ENCODE data around the gene ZNHIT3.

The ZNHIT3 gene

DNA sequence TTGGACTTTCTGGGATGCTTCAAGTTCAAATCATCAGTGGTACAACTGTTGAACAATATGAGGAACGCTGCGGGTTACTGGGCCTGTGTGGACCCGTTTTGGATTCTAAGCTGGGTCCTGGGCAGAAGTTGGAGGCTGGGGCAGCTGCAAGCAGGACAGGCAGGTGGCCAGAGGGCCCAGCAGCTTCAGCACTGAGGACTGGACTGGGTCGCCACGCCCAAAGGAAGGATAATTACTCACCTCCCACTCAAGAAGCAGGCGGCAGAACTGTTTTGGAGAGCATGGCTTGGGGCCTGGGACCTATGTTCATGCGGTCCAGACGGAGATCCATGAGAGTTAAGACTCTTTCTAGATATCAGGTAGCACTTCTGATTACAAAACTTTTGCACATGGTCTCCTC lies 1.5 kb upstream of the ZNHIT3 start:
- Histone ChIP-seq H3K9me3 (ENCODE audit: control insufficient read depth, low read length) (no peaks in the 10 kb centered on the region), H3K4me3 (ENCODE audit: extremely low read depth, insufficient read depth, low read length, poor library complexity, severe bottlenecking) (no peak overlapping the region), H3K36me3 (ENCODE audit: control insufficient read depth, insufficient read depth, low read length) (peaks cover 14% of the 10 kb centered on the region), H3K27ac (ENCODE audit: low read depth, low read length, severe bottlenecking) (no peak overlapping the region), H3K4me1 (ENCODE audit: control insufficient read depth, insufficient read depth, low read length, poor library complexity, severe bottlenecking) (no peaks in the 10 kb centered on the region)
- 87 to 96% methylated on average over 6 to 8 of the region's 8 CpGs for WGBS, 2 experiments (ENCODE audit: insufficient coverage in 2 of 2)

DNA sequence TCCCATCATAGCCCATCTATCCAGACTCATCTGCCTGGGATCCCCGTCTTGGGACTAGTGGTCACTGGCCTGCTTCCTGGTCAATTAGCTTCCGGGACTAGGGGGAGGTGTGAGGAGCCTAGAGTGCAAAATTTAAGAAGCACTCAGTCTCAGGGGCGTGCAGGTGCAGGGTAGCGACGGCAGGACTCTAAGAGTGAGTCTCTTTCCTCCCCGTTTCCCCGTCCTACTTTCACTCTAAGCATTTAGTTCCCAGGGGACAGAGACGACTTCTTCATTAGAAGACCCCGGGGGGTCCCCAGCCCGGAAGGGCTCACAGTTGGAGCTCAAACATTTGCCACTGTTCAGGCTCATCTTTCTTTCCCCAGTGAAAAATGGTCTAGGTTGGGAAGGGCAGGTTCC lies 677 bp upstream of the ZNHIT3 start:
- Histone ChIP-seq H3K4me3 (ENCODE audit: extremely low read depth, insufficient read depth, low read length, poor library complexity, severe bottlenecking) (peak overlapping the region; percentile 80), H3K27ac (ENCODE audit: low read depth, low read length, severe bottlenecking) (no peak overlapping the region), H3K4me1 (ENCODE audit: control insufficient read depth, insufficient read depth, low read length, poor library complexity, severe bottlenecking) (no peaks in the 10 kb centered on the region), H3K9me3 (ENCODE audit: control insufficient read depth, low read length) (no peaks in the 10 kb centered on the region), H3K36me3 (ENCODE audit: control insufficient read depth, insufficient read depth, low read length) (peaks cover 18% of the 10 kb centered on the region)
- WGBS, 2 experiments (ENCODE audit: insufficient coverage in 2 of 2) = 18 to 32% methylated on average over 7 to 8 of the region's 10 CpGs

DNA sequence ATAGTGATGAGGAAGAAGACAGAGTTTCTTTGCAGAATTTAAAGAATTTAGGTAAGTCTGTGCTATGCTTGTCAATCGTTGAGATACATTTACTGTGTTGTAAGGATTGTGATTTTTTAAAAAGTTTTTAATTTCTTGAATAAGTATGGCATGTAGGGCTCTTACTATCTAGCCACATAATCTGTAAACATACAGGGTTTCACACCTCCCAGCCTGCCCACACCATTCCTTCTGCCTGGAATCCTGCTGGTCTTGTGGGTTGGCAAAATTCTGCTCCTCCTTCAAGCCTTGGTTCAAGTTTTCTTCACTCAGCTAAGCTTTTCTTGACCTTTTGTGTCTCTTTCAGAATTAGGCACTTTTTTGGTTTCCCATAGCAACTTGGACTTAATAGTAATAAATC lies 7.5 kb downstream of the ZNHIT3 start:
- 100% methylated on average over 1 of the region's 1 CpG; no CpG with 5 or more reads in 1 of the 2 experiments for WGBS, 2 experiments (ENCODE audit: insufficient coverage in 2 of 2)
- peaks cover 9% of the 10 kb centered on the region for H3K4me1 ChIP-seq (ENCODE audit: control insufficient read depth, insufficient read depth, low read length, poor library complexity, severe bottlenecking)
- no peak overlapping the region for H3K27ac ChIP-seq (ENCODE audit: low read depth, low read length, severe bottlenecking)
- H3K36me3 ChIP-seq (ENCODE audit: control insufficient read depth, insufficient read depth, low read length) = peaks cover 91% of the 10 kb centered on the region
- no peaks in the 10 kb centered on the region for H3K9me3 ChIP-seq (ENCODE audit: control insufficient read depth, low read length)
- no peak overlapping the region for H3K4me3 ChIP-seq (ENCODE audit: extremely low read depth, insufficient read depth, low read length, poor library complexity, severe bottlenecking)

DNA sequence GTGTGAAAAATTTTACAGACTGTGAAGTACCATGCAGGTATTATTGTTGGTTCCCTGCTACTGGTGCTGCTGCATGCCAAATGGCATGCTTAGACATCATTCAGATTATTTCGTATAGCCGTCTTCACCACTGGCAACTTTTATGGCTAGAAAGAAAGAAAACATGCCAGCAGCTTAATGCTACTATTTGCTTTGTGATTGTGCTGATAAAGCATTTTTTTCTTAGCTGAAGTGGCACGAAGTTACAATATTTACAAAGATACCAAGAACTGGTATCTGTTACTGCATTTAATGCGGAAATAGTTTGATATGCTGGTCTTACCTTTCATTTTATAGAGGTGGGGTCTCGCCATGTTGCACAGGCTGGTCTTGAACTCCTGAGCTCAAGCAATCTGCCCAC lies 8.2 kb downstream of the ZNHIT3 start:
- H3K9me3 ChIP-seq (ENCODE audit: control insufficient read depth, low read length) = no peaks in the 10 kb centered on the region
- H3K27ac ChIP-seq (ENCODE audit: low read depth, low read length, severe bottlenecking) = no peak overlapping the region
- H3K4me3 ChIP-seq (ENCODE audit: extremely low read depth, insufficient read depth, low read length, poor library complexity, severe bottlenecking) = no peak overlapping the region
- H3K36me3 ChIP-seq (ENCODE audit: control insufficient read depth, insufficient read depth, low read length) = peaks cover 92% of the 10 kb centered on the region
- peaks cover 9% of the 10 kb centered on the region for H3K4me1 ChIP-seq (ENCODE audit: control insufficient read depth, insufficient read depth, low read length, poor library complexity, severe bottlenecking)
- WGBS, 2 experiments (ENCODE audit: insufficient coverage in 2 of 2) = 85 to 93% methylated on average over 4 to 5 of the region's 5 CpGs

DNA sequence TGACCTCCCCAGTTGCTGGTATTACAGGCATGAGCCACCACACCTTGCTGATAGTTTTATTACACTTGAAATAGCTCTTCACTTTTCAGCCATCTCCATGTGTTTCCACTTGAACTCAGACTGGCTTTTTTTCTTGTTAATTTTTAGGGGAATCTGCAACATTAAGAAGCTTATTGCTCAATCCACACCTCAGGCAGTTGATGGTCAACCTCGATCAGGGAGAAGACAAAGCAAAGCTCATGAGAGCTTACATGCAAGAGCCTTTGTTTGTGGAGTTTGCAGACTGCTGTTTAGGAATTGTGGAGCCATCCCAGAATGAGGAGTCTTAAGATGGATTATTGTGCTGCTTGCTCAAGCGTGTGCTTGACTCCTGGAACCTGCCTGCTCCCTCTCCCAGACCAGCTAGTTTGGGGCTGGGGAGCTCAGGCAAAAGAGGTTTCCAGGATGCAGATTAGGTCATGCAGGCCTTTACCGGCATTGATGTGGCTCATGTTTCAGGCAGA lies 8.6 kb downstream of the ZNHIT3 start:
- 89 to 96% methylated on average over 3 of the region's 3 CpGs for WGBS, 2 experiments (ENCODE audit: insufficient coverage in 2 of 2)
- Histone ChIP-seq H3K36me3 (ENCODE audit: control insufficient read depth, insufficient read depth, low read length) (peaks cover 90% of the 10 kb centered on the region), H3K9me3 (ENCODE audit: control insufficient read depth, low read length) (no peaks in the 10 kb centered on the region), H3K27ac (ENCODE audit: low read depth, low read length, severe bottlenecking) (no peak overlapping the region), H3K4me1 (ENCODE audit: control insufficient read depth, insufficient read depth, low read length, poor library complexity, severe bottlenecking) (peaks cover 9% of the 10 kb centered on the region), H3K4me3 (ENCODE audit: extremely low read depth, insufficient read depth, low read length, poor library complexity, severe bottlenecking) (no peak overlapping the region)

DNA sequence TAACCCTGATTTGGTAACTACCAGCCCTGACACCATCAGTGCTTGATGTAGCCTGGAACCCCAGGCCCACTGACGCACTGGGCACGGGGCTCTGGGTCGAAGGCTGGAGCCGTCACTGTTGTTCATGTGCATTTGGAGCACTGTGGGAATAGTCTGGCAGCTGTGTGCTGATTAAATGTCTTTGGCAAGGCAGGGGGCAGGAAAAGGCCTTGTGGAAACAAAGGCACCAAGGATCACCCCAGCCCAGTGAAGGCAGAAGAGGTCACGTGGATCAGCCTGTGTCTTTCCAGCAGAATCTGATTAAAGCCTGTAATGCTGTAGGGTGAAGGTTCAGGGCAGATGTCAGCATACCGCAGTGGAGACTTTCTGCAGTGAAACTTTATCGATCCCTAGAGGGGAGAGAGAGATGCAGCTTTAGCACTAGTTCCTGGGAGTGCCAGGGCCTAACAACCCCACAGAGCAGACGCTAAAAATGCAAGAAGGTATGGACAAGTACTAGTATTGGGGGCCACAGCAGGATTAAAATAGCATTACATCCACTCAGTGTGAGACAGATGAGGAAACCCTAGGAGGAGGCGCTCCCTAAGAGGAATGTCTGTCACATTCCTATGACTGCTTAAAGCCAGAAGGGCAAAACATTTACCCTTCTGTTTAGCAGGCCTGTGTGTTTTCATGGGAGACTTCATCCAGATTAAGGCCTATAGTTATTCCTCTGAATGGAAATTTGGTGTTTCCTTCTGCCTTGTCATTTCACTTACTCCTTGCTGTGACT lies 9.7 kb downstream of the ZNHIT3 start:
- Histone ChIP-seq H3K27ac (ENCODE audit: low read depth, low read length, severe bottlenecking) (peak overlapping the region; percentile 68), H3K36me3 (ENCODE audit: control insufficient read depth, insufficient read depth, low read length) (peaks cover 92% of the 10 kb centered on the region), H3K9me3 (ENCODE audit: control insufficient read depth, low read length) (no peaks in the 10 kb centered on the region), H3K4me1 (ENCODE audit: control insufficient read depth, insufficient read depth, low read length, poor library complexity, severe bottlenecking) (peaks cover 9% of the 10 kb centered on the region), H3K4me3 (ENCODE audit: extremely low read depth, insufficient read depth, low read length, poor library complexity, severe bottlenecking) (no peak overlapping the region)
- WGBS, 2 experiments (ENCODE audit: insufficient coverage in 2 of 2) = 85 to 88% methylated on average over 9 of the region's 9 CpGs

DNA sequence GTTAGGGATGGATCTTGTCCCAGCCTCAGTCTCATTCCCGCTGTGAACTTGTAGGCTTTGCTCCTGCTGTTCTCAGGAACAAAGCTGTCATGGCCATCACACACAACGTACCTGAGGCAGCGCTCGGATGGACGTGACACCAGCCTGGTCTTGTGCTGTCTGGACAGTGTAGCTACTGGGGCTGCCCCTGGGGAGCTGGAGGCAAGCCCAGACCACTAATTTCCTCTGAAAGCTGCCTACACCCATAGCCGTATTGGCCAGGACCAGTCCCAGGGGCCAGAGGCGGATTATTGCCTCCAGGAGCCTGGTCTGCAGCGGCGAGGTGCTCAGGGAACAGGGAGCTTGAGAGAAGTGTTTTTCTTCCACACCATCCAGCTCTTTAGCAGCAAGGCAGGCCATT lies 11.7 kb downstream of the ZNHIT3 start:
- no peak overlapping the region for H3K27ac ChIP-seq (ENCODE audit: low read depth, low read length, severe bottlenecking)
- peaks cover 13% of the 10 kb centered on the region for H3K4me1 ChIP-seq (ENCODE audit: control insufficient read depth, insufficient read depth, low read length, poor library complexity, severe bottlenecking)
- 86 to 94% methylated on average over 7 to 9 of the region's 9 CpGs for WGBS, 2 experiments (ENCODE audit: insufficient coverage in 2 of 2)
- H3K4me3 ChIP-seq (ENCODE audit: extremely low read depth, insufficient read depth, low read length, poor library complexity, severe bottlenecking) = no peak overlapping the region
- H3K9me3 ChIP-seq (ENCODE audit: control insufficient read depth, low read length) = no peaks in the 10 kb centered on the region
- H3K36me3 ChIP-seq (ENCODE audit: control insufficient read depth, insufficient read depth, low read length) = peaks cover 89% of the 10 kb centered on the region

DNA sequence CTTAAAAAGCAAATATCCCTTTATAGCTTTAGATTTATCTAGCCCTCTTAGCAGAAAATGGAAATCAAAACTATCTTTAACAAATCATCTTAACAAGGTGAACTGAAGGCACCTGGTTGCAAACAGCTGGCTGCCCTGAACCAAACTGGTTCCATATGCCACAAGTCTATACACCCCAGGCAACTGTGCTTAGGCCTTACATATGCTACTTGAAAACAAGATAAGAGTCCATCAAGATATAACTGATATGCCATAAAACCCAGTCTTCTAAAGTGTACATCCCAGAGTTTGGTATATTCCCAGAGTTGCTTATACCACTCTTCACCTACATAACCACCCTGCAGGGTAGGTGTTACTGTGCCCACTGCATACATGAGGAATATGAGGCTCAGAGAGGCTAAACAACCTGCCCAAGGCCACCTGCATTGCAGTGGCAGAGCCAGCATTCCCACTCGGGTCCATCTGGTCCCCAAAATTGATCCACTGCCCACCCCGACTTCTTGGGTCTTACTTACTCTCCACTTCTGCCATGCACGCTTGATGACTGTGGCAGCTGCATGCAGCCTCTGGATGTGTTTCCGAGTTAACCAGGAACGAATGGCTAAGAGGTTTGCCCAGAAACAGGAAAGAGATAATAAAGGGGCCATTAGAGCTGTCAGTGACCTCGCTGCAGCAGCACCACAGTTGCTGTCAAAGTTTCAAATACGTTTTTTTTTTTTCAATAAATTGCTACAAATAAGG lies 12.2 kb downstream of the ZNHIT3 start:
- H3K36me3 ChIP-seq (ENCODE audit: control insufficient read depth, insufficient read depth, low read length) = peaks cover 89% of the 10 kb centered on the region
- 93 to 97% methylated on average over 6 of the region's 7 CpGs for WGBS, 2 experiments (ENCODE audit: insufficient coverage in 2 of 2)

DNA sequence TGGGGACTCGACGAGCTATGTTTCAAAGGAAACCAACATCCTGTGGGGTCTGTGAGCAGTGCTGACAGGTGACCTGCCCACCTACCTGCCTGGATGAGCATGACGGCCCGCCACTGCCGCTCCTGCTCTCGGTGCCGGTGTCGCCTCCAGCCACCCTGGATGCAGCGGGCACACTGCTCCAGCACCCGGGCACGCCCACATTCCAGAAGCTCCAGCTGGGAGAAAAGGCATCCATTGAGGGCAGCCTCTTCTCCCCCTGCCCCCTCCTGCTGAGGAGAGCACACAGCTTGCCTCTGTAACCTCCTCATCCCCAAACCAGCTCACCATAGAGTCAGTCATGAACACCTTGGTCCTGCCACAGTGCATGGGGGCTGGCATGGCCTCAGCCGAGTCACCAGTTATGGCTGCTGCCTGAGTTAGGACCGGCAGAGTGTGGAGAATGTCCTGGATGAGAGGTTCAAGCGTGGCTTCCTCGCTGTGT lies 14.3 kb downstream of the ZNHIT3 start:
- 92 to 96% methylated on average over 11 to 14 of the region's 15 CpGs for WGBS, 2 experiments (ENCODE audit: insufficient coverage in 2 of 2)
- no peak overlapping the region for H3K27ac ChIP-seq (ENCODE audit: low read depth, low read length, severe bottlenecking)
- no peaks in the 10 kb centered on the region for H3K9me3 ChIP-seq (ENCODE audit: control insufficient read depth, low read length)
- no peak overlapping the region for H3K4me3 ChIP-seq (ENCODE audit: extremely low read depth, insufficient read depth, low read length, poor library complexity, severe bottlenecking)
- H3K4me1 ChIP-seq (ENCODE audit: control insufficient read depth, insufficient read depth, low read length, poor library complexity, severe bottlenecking) = peaks cover 13% of the 10 kb centered on the region
- peaks cover 88% of the 10 kb centered on the region for H3K36me3 ChIP-seq (ENCODE audit: control insufficient read depth, insufficient read depth, low read length)

More for the DNA sequence above, 12.2 kb downstream of the ZNHIT3 start:
- no peaks in the 10 kb centered on the region for H3K9me3 ChIP-seq (ENCODE audit: control insufficient read depth, low read length)
- H3K4me1 ChIP-seq (ENCODE audit: control insufficient read depth, insufficient read depth, low read length, poor library complexity, severe bottlenecking) = peaks cover 13% of the 10 kb centered on the region
- H3K4me3 ChIP-seq (ENCODE audit: extremely low read depth, insufficient read depth, low read length, poor library complexity, severe bottlenecking) = no peak overlapping the region
- no peak overlapping the region for H3K27ac ChIP-seq (ENCODE audit: low read depth, low read length, severe bottlenecking)

DNA sequence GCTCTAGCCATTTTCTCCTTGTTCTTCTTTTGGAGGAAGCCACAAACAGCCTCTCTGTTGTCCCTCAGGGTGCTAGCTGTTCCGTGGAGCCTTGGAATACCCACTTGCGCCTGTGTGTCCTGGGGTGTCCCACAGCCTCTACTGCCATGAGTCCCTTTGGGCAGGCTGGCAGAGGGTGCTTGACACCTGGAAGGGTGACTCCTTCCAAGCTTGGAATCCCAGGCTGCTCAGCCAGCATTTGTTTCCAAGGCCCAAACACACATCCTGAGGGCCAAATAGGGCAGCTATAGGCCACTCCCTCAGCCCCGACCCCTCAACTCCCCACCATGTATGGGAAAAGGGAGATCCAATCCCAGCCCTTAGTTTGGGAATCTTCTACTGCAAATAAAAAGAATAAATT lies 14.9 kb downstream of the ZNHIT3 start:
- Histone ChIP-seq H3K36me3 (ENCODE audit: control insufficient read depth, insufficient read depth, low read length) (peaks cover 88% of the 10 kb centered on the region), H3K27ac (ENCODE audit: low read depth, low read length, severe bottlenecking) (no peak overlapping the region), H3K9me3 (ENCODE audit: control insufficient read depth, low read length) (no peaks in the 10 kb centered on the region), H3K4me3 (ENCODE audit: extremely low read depth, insufficient read depth, low read length, poor library complexity, severe bottlenecking) (no peak overlapping the region), H3K4me1 (ENCODE audit: control insufficient read depth, insufficient read depth, low read length, poor library complexity, severe bottlenecking) (peaks cover 10% of the 10 kb centered on the region)
- 96 to 100% methylated on average over 2 of the region's 3 CpGs for WGBS, 2 experiments (ENCODE audit: insufficient coverage in 2 of 2)
